ENCODE measurements around the gene IFT122.

DNA sequence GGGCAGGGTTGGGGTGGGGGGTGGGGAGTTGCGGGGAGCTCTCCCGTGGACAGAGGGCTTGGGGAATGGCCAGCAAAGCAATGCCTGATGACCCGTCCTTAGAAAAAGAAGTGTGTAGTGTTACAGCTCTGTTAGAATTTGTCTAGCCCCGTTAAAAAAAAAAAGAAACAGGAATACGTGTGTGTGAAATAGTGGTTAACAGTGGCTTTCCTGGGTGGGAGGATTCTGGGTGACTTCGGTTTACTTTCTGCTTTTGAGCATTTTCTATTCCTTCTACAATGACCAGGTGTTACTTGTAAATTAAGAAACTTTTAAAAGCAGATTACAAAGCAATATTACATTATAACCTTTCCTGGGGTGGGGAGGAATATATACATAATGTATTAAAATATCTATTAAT, 127.9 kb downstream of the IFT122 start:
- TF ChIP-seq, protein P1, sequence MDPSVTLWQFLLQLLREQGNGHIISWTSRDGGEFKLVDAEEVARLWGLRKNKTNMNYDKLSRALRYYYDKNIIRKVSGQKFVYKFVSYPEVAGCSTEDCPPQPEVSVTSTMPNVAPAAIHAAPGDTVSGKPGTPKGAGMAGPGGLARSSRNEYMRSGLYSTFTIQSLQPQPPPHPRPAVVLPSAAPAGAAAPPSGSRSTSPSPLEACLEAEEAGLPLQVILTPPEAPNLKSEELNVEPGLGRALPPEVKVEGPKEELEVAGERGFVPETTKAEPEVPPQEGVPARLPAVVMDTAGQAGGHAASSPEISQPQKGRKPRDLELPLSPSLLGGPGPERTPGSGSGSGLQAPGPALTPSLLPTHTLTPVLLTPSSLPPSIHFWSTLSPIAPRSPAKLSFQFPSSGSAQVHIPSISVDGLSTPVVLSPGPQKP (IDR thresholded peaks at IDR 0.05; ENCODE audit: borderline replicate concordance, low read depth, low read length): no peak
- TF ChIP-seq, protein P2, sequence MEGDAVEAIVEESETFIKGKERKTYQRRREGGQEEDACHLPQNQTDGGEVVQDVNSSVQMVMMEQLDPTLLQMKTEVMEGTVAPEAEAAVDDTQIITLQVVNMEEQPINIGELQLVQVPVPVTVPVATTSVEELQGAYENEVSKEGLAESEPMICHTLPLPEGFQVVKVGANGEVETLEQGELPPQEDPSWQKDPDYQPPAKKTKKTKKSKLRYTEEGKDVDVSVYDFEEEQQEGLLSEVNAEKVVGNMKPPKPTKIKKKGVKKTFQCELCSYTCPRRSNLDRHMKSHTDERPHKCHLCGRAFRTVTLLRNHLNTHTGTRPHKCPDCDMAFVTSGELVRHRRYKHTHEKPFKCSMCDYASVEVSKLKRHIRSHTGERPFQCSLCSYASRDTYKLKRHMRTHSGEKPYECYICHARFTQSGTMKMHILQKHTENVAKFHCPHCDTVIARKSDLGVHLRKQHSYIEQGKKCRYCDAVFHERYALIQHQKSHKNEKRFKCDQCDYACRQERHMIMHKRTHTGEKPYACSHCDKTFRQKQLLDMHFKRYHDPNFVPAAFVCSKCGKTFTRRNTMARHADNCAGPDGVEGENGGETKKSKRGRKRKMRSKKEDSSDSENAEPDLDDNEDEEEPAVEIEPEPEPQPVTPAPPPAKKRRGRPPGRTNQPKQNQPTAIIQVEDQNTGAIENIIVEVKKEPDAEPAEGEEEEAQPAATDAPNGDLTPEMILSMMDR (conservative IDR thresholded peaks at IDR 0.05; ENCODE audit: low read depth, low read length): no peak
- no peak for TF ChIP-seq SMC3 (IDR thresholded peaks at IDR 0.05; ENCODE audit: low read depth, low read length)
- no peak for TF ChIP-seq RAD21 (IDR thresholded peaks at IDR 0.05; ENCODE audit: low read length)
- TF ChIP-seq RFX5 (IDR thresholded peaks at IDR 0.05; ENCODE audit: low read depth, low read length): no peak
- no peak for TF ChIP-seq MXI1 (IDR thresholded peaks at IDR 0.05; ENCODE audit: borderline replicate concordance, low read depth, low read length)
- TF ChIP-seq, protein P3, sequence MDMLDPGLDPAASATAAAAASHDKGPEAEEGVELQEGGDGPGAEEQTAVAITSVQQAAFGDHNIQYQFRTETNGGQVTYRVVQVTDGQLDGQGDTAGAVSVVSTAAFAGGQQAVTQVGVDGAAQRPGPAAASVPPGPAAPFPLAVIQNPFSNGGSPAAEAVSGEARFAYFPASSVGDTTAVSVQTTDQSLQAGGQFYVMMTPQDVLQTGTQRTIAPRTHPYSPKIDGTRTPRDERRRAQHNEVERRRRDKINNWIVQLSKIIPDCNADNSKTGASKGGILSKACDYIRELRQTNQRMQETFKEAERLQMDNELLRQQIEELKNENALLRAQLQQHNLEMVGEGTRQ (IDR thresholded peaks at IDR 0.05; ENCODE audit: low read depth, low read length): no peak
- no peak for TF ChIP-seq RCOR1 (IDR thresholded peaks at IDR 0.05; ENCODE audit: insufficient replicate concordance, low read length)
- TF ChIP-seq MAZ (IDR thresholded peaks at IDR 0.05; ENCODE audit: borderline replicate concordance, low read depth, low read length): no peak
- TF ChIP-seq CEBPB (IDR thresholded peaks at IDR 0.05; ENCODE audit: low read depth, low read length): no peak
- no peak for TF ChIP-seq NFE2L2 (IDR thresholded peaks at IDR 0.05; ENCODE audit: low read depth, low read length)

Measured in IMR-90 (cell line).